ENCODE results near the gene KCNH1. TPM values are rescaled to one million over a fixed set of nuclear protein-coding genes. Genes with fewer than 3 reads are reported as not detected.

Gene KCNH1
- polyA plus RNA-seq, 1 donor from 2014 or later, result 3.9 TPM

DNA sequence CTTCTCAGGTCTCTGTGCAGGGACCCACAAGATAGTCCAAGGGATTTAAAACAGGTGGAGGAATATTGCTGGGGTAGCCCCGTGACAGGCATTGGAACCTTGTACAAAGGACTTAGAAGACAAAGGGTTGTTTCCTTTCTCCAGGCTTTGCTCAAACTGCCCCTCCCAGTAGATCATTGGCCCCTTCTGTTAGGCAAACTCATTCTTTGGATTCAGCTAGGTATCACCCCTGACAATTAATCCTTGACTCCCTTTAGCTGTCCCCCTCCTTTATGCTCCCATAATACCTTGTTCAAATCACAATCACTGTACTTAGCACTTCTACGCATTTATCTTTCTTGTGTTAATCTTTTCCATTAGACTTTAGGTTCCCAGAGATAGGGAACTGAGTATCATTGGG is 360.5 kb downstream of the KCNH1 start:
- H3K9me3 ChIP-seq (ENCODE audit: low read length), result no peaks in the 10 kb centered on the region
- no peaks in the 10 kb centered on the region for H3F3A ChIP-seq (ENCODE audit: insufficient read depth, low read length, poor library complexity, severe bottlenecking)
- no peak overlapping the region for H3K4me3 ChIP-seq (ENCODE audit: low read length)
- H3K4me2 ChIP-seq (ENCODE audit: low read length), result no peak overlapping the region
- no peaks in the 10 kb centered on the region for H3K9me2 ChIP-seq (ENCODE audit: insufficient read depth, low read length)
- H2AFZ ChIP-seq (ENCODE audit: low read depth, low read length), result no peak overlapping the region
- H3K36me3 ChIP-seq (ENCODE audit: insufficient read depth, low read length), result no peaks in the 10 kb centered on the region
- TF ChIP-seq POLR2AphosphoS5 (IDR thresholded peaks at IDR 0.05) (no peak), SMC3 (conservative IDR thresholded peaks at IDR 0.05; ENCODE audit: poor library complexity) (no peak), MXI1 (conservative IDR thresholded peaks at IDR 0.05; ENCODE audit: poor library complexity, severe bottlenecking) (no peak), TAF1 (IDR thresholded peaks at IDR 0.05; ENCODE audit: low read depth) (no peak), EZH2 (IDR thresholded peaks at IDR 0.05; ENCODE audit: borderline replicate concordance, insufficient read depth, low read length, poor library complexity, severe bottlenecking) (no peak), EP300 (conservative IDR thresholded peaks at IDR 0.05; ENCODE audit: poor library complexity, severe bottlenecking) (no peak), RAD21 (conservative IDR thresholded peaks at IDR 0.05) (no peak)
- TF ChIP-seq, protein P1, sequence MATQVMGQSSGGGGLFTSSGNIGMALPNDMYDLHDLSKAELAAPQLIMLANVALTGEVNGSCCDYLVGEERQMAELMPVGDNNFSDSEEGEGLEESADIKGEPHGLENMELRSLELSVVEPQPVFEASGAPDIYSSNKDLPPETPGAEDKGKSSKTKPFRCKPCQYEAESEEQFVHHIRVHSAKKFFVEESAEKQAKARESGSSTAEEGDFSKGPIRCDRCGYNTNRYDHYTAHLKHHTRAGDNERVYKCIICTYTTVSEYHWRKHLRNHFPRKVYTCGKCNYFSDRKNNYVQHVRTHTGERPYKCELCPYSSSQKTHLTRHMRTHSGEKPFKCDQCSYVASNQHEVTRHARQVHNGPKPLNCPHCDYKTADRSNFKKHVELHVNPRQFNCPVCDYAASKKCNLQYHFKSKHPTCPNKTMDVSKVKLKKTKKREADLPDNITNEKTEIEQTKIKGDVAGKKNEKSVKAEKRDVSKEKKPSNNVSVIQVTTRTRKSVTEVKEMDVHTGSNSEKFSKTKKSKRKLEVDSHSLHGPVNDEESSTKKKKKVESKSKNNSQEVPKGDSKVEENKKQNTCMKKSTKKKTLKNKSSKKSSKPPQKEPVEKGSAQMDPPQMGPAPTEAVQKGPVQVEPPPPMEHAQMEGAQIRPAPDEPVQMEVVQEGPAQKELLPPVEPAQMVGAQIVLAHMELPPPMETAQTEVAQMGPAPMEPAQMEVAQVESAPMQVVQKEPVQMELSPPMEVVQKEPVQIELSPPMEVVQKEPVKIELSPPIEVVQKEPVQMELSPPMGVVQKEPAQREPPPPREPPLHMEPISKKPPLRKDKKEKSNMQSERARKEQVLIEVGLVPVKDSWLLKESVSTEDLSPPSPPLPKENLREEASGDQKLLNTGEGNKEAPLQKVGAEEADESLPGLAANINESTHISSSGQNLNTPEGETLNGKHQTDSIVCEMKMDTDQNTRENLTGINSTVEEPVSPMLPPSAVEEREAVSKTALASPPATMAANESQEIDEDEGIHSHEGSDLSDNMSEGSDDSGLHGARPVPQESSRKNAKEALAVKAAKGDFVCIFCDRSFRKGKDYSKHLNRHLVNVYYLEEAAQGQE (IDR thresholded peaks at IDR 0.05; ENCODE audit: borderline replicate concordance), result no peak
- TF ChIP-seq, protein P2, sequence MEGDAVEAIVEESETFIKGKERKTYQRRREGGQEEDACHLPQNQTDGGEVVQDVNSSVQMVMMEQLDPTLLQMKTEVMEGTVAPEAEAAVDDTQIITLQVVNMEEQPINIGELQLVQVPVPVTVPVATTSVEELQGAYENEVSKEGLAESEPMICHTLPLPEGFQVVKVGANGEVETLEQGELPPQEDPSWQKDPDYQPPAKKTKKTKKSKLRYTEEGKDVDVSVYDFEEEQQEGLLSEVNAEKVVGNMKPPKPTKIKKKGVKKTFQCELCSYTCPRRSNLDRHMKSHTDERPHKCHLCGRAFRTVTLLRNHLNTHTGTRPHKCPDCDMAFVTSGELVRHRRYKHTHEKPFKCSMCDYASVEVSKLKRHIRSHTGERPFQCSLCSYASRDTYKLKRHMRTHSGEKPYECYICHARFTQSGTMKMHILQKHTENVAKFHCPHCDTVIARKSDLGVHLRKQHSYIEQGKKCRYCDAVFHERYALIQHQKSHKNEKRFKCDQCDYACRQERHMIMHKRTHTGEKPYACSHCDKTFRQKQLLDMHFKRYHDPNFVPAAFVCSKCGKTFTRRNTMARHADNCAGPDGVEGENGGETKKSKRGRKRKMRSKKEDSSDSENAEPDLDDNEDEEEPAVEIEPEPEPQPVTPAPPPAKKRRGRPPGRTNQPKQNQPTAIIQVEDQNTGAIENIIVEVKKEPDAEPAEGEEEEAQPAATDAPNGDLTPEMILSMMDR (IDR thresholded peaks at IDR 0.05; ENCODE audit: poor library complexity, severe bottlenecking), result no peak
- no peaks in the 10 kb centered on the region for H3K79me2 ChIP-seq (replicated peaks; ENCODE audit: insufficient read depth, low read length)
- H4K20me1 ChIP-seq (ENCODE audit: insufficient read depth), result no peaks in the 10 kb centered on the region
- H3K9ac ChIP-seq (ENCODE audit: low read length), result no peak overlapping the region
- no peak overlapping the region for H3K27ac ChIP-seq (ENCODE audit: low read length)
- H3K27me3 ChIP-seq (ENCODE audit: insufficient read depth, low read depth, low read length), result no peaks in the 10 kb centered on the region

DNA sequence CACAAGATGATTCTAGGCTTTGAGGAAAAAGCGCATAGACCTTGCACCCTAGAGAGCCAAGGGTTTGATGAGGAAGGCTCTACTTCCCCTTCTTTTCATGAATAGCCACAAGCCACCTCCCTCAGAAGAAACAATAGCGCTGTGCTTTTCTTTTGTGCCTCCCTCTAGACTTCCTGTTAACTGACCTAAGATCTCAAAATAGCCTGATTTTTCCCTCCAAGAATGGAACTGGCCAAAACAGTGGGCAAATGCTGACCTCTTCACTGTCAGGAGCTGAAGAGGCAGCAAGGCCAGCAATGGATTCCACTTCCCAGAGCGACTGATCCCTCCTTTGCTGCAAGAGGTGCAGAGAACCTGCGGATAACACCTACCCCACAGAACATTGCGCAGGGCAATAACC is 362.8 kb downstream of the KCNH1 start:
- H3K9me2 ChIP-seq (ENCODE audit: insufficient read depth, low read length), result no peaks in the 10 kb centered on the region
- no peaks in the 10 kb centered on the region for H3K79me2 ChIP-seq (replicated peaks; ENCODE audit: insufficient read depth, low read length)
- H4K20me1 ChIP-seq (ENCODE audit: insufficient read depth), result no peaks in the 10 kb centered on the region
- H3K9ac ChIP-seq (ENCODE audit: low read length), result no peak overlapping the region
- H3K36me3 ChIP-seq (ENCODE audit: insufficient read depth, low read length), result no peaks in the 10 kb centered on the region
- H3F3A ChIP-seq (ENCODE audit: insufficient read depth, low read length, poor library complexity, severe bottlenecking), result no peaks in the 10 kb centered on the region
- H3K27me3 ChIP-seq (ENCODE audit: insufficient read depth, low read depth, low read length), result no peaks in the 10 kb centered on the region
- TF ChIP-seq SMC3 (conservative IDR thresholded peaks at IDR 0.05; ENCODE audit: poor library complexity) (no peak), TAF1 (IDR thresholded peaks at IDR 0.05; ENCODE audit: low read depth) (no peak), EZH2 (IDR thresholded peaks at IDR 0.05; ENCODE audit: borderline replicate concordance, insufficient read depth, low read length, poor library complexity, severe bottlenecking) (no peak), POLR2AphosphoS5 (IDR thresholded peaks at IDR 0.05) (no peak), EP300 (conservative IDR thresholded peaks at IDR 0.05; ENCODE audit: poor library complexity, severe bottlenecking) (no peak), MXI1 (conservative IDR thresholded peaks at IDR 0.05; ENCODE audit: poor library complexity, severe bottlenecking) (no peak), RAD21 (conservative IDR thresholded peaks at IDR 0.05) (no peak)
- TF ChIP-seq, protein P2 (IDR thresholded peaks at IDR 0.05; ENCODE audit: poor library complexity, severe bottlenecking), result no peak
- TF ChIP-seq, protein P1 (IDR thresholded peaks at IDR 0.05; ENCODE audit: borderline replicate concordance), result no peak
- H3K4me2 ChIP-seq (ENCODE audit: low read length), result no peak overlapping the region
- H2AFZ ChIP-seq (ENCODE audit: low read depth, low read length), result no peak overlapping the region
- H3K9me3 ChIP-seq (ENCODE audit: low read length), result no peaks in the 10 kb centered on the region
- H3K27ac ChIP-seq (ENCODE audit: low read length), result no peak overlapping the region
- no peak overlapping the region for H3K4me3 ChIP-seq (ENCODE audit: low read length)

Data from neural cell (in vitro differentiated cells).